ENCODE measurements around the gene DTNBP1.

Gene DTNBP1

GRCh38 chr6:15643542-15643941 is 19.3 kb downstream of the DTNBP1 start:
- no peak overlapping the region for H3K4me3 ChIP-seq (replicated peaks; ENCODE audit: low read depth, low read length)
- no peak for DNase-seq (ENCODE audit: low read depth)
- no peak for TF ChIP-seq CTCF (IDR thresholded peaks at IDR 0.05; ENCODE audit: low read length, missing control alignments)

- DNase-seq (ENCODE audit: low read depth) = no peak
- H3K4me3 ChIP-seq (replicated peaks; ENCODE audit: low read depth, low read length) = no peak overlapping the region
- peak; percentile 29 for TF ChIP-seq CTCF (IDR thresholded peaks at IDR 0.05; ENCODE audit: low read length, missing control alignments)
Measured at GRCh38 chr6:15642276-15642675, 20.6 kb downstream of the DTNBP1 start.

GRCh38 chr6:15638373-15638772 is 24.5 kb downstream of the DTNBP1 start:
- TF ChIP-seq CTCF (IDR thresholded peaks at IDR 0.05; ENCODE audit: low read length, missing control alignments) = no peak
- no peak overlapping the region for H3K4me3 ChIP-seq (replicated peaks; ENCODE audit: low read depth, low read length)
- DNase-seq (ENCODE audit: low read depth) = no peak

GRCh38 chr6:15631432-15631831 is 31.4 kb downstream of the DTNBP1 start:
- no peak for TF ChIP-seq CTCF (IDR thresholded peaks at IDR 0.05; ENCODE audit: low read length, missing control alignments)
- no peak for DNase-seq (ENCODE audit: low read depth)
- H3K4me3 ChIP-seq (replicated peaks; ENCODE audit: low read depth, low read length) = no peak overlapping the region

- DNase-seq (ENCODE audit: low read depth) = no peak
- H3K4me3 ChIP-seq (replicated peaks; ENCODE audit: low read depth, low read length) = no peak overlapping the region
- no peak for TF ChIP-seq CTCF (IDR thresholded peaks at IDR 0.05; ENCODE audit: low read length, missing control alignments)
Measured at GRCh38 chr6:15630202-15630601, 32.6 kb downstream of the DTNBP1 start.

- H3K4me3 ChIP-seq (replicated peaks; ENCODE audit: low read depth, low read length) = no peak overlapping the region
- no peak for DNase-seq (ENCODE audit: low read depth)
- no peak for TF ChIP-seq CTCF (IDR thresholded peaks at IDR 0.05; ENCODE audit: low read length, missing control alignments)
Measured at GRCh38 chr6:15629487-15629886, 33.3 kb downstream of the DTNBP1 start.

- no peak for TF ChIP-seq CTCF (IDR thresholded peaks at IDR 0.05; ENCODE audit: low read length, missing control alignments)
- H3K4me3 ChIP-seq (replicated peaks; ENCODE audit: low read depth, low read length) = no peak overlapping the region
- peak; percentile 68 for DNase-seq (ENCODE audit: low read depth)
Measured at GRCh38 chr6:15628499-15629131, 34.2 kb downstream of the DTNBP1 start.

All from fibroblast of pulmonary artery (primary cell).